Effector CD8-positive, alpha-beta T cell (primary cell): ENCODE measurements around the gene FAM50A.
"Not testable (repeated sequence)": the region's sequence is repeated elsewhere in the genome, so short reads cannot be mapped to it uniquely, and the experiment has no call there.

ENCODE experiments used
- DNase-seq: peaks from one replicate; lab custom pipeline; 2025; lab: John Stamatoyannopoulos, UW

Gene FAM50A

DNA sequence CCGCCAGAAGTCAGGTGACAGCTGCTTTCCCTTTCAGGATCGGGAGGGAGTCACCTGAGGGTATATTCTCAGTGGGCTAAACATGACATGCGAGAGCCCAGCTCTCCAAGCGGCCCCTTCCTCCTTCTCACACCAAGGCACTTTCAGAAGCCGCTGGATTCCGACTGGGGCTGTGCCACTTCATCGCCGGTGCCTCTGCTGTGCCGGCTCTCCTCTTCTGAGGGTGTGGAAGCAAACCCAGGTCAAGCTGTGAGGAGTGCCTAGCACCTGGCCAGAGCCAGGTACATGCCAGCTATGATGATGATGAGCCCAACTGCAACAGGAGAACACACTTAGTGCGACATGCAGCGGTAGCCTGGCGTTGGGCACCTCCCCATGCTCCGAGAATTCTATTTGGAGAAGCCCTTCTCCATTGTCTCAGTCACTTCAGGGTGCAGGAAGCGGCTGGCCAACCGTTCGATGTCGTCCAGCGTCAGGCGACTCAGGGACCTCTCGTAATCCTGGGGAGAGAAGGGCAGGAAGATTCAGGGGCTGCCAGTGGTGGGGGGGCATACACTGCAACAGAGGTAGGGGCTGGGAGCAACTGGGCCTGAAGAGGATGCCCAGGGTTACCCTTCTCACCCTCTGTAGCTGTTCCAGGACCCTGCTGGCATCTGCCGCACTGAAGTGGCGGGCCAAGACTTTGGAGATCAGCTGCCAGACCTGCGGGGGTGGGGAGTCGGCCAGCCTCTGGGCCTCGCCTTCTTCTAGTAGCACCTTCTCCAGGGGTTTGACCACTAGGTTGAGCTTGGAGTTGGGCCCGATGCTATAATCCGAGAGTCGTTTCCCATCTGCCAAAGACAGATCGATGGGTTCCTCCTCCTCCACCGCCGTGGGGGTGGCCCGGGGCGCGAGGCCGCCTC lies 41.5 kb downstream of the FAM50A start:
- DNase-seq, result no peak

- DNase-seq, result no peak
These were observed 42.1 kb downstream of the FAM50A start for GRCh38 chrX:154486052-154486395.

DNA sequence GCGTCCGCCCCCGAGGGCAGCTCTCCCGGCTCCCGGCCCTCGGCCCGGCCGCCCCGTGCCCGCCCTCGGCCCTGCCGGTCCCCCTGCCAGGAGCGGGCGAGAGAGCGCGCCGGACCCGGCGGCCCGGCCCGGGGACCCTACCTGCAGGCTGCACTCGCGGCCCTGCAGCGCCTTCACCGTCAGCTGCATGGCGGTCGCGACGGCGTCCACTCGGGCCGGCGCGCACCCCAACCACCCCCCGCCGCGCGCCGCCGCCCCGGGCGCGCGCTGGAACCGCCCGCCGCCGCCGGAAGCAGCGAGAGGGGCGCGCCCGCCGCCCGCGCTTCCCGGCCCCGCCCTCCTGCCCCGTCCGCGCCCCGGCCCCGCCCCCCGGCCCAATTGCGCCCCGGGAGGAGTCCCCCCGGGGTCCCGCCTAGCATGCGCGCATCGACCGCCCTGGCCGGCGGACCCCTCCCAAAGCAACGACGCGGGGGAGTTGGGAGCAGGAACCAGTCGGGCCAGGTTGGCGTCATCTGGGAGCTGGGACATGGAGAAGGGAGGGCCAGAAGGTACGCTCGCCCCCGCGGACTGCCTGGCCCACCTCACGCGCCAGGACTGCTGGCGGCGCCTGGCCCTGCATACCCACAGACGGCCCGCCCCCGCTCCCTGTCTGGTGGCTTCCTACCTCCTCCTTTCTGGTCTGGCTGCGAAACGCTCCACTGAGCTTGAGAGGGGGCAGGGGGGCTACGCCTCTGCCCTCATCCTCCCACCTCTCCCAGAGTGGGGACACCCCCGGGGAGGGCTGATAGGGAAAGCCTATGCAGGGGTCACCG lies 42.7 kb downstream of the FAM50A start, which contains the start of gene UBL4A:
Gene UBL4A (minus strand): TSS at position 220 of the 812 bp plus-strand sequence. CDS start 31 bp downstream, at position 189.
- peak; percentile 24 for DNase-seq

DNA sequence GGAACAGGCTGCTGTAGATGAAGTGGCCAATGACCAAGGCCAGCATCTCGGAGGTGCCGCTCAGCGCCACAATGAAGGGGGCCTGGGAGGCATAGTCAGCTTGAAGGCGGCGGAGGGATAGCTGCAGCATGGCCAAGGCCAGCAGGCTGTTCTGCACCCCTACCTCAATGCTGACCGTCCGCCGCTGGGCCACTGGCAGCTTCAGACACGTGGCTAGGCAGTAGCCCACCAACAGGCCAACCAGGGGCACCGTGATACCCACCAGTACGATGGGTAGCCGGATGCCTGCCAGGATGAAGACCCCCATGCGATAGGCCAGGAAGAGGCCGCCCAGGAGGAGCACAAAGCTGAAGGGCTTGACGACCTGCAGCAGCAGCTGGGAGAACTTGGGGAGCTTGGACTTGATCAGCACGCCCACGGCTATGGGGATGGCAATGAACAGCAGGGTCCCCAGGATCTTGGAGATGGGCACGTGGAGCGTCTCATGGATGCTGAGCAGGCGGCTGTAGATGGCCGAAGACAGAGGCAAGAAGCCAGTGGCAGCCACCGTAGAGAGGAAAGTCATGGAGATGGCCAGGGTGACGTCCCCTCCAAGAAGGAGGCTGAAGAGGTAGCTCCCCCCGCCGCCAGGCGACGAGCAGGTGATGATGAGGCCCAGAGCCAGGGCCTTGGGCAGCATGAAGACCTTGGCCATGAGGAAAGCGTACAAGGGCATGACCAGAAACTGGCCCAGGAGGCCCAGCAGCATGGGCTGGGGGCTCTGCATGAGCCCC lies 43.8 kb downstream of the FAM50A start:
- DNase-seq, result no peak

GRCh38 chrX:154488336-154489075 lies 44.6 kb downstream of the FAM50A start:
- no peak for DNase-seq

GRCh38 chrX:154489182-154489581 lies 45.2 kb downstream of the FAM50A start:
- no peak for DNase-seq

- DNase-seq, result no peak
These were observed 46.1 kb downstream of the FAM50A start for GRCh38 chrX:154490021-154490413.

GRCh38 chrX:154490414-154491083 lies 46.6 kb downstream of the FAM50A start, which contains the start of gene SLC10A3:
TSS of gene SLC10A3 (minus strand) at chrX:154490629. CDS start at chrX:154488940, 1,689 bp downstream.
- DNase-seq, result peak; percentile 84

- no peak for DNase-seq
These were observed 50.8 kb downstream of the FAM50A start for GRCh38 chrX:154494715-154495114.

DNA sequence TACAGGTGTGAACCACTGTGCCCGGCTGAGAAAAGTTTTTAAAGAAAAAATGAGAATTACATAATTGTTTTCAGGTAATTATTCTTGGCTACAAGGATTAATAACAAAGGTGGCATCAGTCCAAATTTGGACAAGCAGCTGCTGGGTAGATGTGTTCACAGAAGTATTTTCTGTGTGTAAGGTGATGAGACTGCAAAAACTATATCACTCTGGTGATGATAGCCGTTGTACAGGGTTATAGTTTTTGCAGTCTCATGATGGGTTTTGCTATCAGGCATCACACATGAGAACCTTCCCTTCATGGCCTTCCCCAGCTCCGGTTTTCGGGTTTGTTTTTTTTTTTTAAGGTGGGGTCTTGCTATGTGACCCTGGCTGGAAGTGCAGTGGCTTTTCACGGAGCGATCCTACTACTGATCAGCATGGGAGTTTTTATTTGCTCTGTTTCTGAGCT lies 51.6 kb downstream of the FAM50A start:
- no peak for DNase-seq

- DNase-seq, result not testable (repeated sequence)
These were observed 52.7 kb downstream of the FAM50A start for GRCh38 chrX:154496591-154497137.
